Hematopoietic multipotent progenitor cell treated with erythropoietin and hydrocortisone succinate and interleukin-3 and kit ligand, for 8 days (in vitro differentiated cells): Measurements from ENCODE around the gene GCC1.
A peak's percentile ranks its signal among the peaks of the same experiment; 100 is the strongest.
"Not testable (repeated sequence)": the region's sequence is repeated elsewhere in the genome, so short reads cannot be mapped to it uniquely, and the experiment has no call there.

ENCODE experiments used
- DNase-seq: peaks from one replicate; pipeline ENCODE4 v3.0.0-alpha.2; 2015

The GCC1 gene

DNA sequence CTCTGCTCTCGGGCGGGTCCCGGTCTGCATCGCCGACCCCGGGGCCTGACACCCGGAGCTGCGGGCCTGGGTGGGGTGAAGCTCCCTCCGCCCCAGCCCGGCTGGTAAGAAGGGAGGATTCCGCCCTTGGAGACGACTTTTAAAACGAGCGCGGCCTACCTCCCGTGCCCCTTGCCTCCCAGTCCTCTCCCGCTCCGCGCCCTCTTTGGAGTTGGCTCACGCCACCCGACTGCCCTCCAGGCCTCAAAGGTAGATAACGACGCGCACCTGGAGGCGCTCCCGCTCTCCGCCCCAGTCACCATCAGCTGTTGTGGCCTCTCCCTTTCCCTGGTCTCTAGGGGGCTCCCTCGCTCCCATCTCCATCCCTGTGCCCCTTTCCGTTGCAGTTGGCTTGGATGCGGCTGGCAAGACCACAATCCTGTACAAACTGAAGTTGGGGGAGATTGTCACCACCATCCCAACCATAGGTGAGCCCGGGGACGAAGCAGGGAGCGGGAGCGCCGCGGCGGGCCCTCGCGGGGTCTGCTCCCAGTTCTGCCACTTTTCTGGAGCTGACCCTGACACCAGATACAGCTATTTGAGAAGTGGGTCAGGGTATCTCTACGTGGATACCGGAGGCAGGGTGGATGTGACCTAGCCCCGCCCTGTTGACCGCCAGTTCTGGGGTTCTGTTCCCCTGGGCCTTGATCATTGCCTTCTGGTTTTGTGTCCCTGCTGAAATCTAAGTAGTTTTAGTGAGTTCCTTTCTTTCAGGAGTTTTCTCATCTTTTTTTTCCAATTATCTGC is 3.5 kb upstream of the GCC1 start:
- DNase-seq = peak; percentile 58

DNA sequence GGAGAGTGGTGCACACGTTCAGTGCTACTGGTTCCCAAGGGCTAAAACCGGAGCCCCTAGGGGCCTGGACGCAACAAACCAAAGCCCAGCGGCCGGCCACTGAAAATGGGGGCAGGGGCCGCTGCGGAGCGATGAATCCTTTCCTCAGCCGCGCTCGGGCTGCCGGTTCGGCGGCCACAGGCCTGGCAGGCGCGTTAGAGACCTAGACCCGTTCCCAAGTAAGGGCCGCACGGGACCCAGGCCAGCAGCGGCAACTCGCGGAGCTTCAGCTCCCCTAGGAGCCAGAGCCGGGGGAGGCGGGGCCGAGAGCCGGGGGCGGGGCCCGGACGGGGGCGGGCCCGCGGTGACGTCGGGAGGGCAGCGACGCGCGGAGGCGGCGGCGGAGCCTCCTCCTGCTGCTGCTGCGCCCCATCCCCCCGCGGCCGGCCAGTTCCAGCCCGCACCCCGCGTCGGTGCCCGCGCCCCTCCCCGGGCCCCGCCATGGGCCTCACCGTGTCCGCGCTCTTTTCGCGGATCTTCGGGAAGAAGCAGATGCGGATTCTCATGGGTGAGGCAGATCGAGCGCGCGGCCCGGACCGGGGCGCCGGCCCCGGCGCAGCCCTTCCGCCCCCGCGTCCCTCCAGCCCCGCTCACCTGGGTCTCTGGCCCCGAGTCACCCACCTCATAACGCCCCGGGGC is 2.8 kb upstream of the GCC1 start, which contains the start of gene ARF5:
ARF5 (plus strand) TSS at position 393 of the 678 bp plus-strand sequence; CDS start at position 481, 88 bp downstream.
- peak; percentile 78 for DNase-seq

DNA sequence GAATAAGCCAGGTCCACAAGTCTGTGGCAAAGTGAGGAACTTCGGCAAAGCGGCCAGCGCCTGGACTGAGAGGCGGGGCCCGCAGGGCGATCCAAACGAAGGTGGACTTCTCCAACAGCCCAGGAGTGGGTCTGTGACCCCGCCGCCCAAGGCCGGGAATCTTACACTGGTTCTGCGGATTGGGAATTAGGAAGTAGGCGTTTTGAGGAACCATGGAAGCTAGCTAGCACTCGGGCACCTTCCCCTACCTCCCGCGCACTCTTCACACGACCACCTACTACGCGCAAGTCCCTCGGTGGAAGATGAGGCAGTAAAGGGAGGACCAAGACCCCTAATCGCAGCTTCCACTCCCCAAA is 2.2 kb upstream of the GCC1 start:
- no peak for DNase-seq

DNA sequence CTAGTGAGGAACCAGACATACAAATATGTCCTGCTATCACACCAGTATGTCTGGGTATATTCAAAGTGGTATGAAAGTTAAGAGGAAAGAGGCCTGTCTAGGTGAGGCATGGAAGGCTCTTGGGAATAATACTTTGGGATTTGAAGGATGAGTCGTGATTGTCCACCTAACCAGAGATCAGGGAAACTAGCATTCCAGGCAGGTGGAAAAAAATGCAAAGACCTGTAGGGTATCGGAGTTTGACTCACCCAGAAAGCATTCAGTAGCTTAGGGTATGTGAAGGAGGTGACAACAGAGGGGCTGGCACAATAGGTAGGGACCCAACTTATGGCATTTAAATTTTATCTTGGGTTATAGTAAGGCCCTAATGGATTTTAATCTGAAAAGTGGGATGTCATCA is 950 bp upstream of the GCC1 start:
- no peak for DNase-seq

DNA sequence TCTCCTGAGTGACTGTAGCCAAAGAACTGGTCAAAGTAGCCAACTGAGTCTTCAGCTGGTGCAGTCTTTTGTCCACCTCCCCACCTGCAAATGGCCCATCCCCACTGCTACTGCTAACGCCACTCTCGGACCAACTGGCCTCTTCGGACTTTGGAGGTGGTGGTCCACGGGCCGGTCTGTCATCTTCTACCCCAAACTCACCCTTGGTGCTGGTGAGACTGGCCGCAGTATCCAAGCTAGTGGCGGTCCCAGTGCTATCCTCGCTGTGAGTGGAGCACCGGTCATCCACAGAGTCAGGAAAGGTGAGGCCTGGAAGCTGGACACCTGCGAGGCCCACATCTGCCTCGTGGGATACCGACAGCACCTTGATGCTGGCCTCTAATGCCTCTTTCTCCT is 750 bp downstream of the GCC1 start:
- no peak for DNase-seq

DNA sequence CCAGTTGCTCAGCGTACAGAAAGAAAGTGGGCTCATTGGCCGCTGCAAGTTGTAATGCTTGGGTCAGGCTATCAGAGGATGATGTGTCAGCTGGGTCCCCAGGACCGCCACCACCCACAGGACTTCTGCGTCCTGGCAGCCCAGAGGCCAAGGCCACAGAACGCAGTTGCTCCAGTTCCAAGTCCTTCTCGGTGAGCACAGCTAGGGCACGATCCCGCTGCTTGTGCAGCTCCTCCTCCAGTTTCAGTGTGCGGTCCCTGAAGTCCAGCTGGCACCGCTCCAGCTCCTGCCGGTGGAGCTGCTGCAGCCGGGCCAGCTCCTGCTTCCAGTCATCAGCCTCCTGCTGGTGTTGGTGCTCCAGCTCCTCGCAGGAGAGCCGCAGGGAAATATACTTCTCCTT is 3.0 kb downstream of the GCC1 start:
- DNase-seq = no peak

DNA sequence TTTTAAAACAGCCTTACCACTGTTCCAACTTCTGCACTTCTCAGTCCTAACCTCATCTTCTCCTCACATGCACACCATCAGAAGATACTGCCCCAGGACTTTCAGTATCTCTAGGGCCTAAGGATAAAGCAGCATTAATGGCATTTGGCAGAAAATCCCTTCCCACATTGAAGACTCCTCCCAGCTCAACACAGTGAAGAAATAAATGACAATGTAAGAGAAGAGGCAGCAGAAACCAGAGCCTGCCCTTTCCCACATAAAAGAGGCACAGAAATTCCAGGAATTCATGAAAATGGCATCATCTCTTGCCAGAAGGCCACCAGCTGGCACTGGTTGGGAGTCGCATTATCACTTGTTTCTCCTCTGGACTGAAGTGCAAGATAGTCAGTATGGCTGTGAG is 3.7 kb downstream of the GCC1 start:
- DNase-seq = no peak

DNA sequence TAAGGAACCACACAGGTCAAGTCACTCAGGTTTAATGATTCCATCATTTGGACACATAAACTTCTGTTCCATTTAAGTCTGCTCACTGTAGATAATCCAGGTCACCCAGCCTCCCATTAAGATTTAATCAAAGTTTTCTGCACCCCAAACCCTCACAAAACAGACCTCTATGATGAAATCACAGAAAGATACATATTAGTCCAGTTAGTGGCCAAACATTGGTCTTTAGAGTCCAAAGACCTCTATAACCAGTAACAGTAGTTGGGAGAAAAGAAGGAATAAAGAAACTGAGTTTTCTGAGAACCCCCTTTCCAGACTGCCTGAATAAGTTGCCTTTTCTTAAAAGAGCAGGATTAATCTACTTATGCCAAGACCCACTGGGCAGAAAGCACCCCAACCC is 4.8 kb downstream of the GCC1 start:
- no peak for DNase-seq

DNA sequence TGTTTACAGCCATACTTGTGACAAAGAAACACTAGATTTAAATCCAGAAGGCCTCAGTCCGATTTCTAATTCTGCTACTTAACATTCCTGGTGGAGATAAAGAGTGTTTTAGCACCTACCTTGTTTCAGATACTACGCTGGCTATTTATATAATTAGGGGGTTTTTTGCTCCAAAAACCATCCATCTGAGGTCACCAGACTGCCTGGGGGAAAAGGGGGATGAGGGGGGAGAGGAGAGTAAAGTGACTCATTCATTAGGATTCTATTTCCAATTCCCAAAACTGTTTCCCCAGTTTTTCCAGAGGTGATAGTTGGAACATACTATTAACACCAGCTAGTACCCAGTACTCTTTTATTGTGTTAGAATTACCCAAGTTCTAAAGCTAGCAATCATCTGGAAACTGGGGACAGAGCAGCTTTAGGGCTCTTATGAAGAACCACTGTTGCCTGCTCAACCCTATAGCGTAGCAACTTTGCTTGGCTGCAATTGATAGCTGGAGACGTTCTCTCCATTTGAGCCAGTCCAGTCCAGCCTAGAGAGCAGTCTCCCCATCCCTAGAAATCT is 6.6 kb downstream of the GCC1 start:
- no peak for DNase-seq

DNA sequence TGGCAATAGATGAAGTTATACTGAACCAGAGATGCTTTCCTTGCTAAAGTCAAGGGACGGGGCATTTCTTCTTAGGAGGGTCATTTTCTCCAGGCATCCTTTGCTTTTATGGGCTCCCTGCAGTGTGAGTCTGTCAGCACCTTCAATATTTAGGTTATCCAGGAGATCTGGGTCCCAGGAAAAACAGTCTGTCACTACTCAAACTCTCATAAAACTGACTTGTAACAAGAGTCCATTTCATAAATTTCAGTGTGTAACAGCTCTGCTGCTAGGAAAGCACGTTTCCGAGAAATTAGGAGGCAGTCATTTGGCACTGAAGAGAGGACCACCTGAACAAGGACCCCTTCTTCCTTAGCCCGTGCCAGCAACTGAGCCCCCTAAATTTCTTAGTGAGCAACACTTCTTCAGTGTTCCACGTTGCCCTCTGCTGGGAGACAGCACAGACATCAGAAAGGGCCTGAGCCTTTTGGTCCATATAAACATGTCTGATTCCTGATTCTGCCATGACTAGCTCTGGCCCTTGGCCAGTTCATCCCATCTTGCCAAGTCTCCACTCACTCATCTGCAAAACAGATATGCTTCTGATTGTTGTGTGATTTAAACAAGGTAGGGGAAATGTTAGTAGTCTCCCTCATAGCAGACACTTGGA is 7.2 kb downstream of the GCC1 start:
- DNase-seq = peak; percentile 24

DNA sequence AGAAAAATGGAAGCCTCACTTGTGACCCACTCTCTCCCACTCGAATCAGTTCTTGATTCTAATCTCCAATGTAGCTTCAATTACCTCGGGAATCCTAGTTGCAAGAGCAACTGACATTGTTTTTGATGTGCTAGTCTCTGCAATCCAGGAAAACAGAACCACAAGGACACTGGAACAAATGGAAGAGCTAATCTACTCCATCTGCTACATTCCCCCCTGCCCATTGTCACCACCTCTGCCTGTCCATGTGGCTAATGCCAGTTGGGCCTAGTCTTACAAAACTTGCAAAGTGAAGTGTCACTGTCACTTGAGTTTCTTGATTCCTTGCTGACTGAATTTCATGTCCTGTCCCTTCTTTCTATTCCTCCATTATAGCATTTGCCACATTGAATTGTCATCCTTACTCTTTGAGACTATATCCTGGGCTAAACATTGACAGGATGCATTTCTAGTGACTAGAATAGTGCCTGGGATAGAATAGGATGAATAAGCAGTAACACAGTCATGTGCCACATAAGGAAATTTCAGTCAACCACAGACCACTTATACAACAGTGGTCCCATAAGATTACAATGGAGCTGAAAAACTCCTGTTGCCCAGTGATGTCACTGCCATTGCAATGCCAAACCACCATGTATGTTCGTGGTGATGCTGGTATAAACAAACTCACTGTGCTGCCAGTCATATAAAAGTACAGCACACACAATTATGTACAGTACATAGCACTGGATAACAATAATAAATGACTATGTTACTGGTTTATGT is 13.5 kb downstream of the GCC1 start:
- no peak for DNase-seq

DNA sequence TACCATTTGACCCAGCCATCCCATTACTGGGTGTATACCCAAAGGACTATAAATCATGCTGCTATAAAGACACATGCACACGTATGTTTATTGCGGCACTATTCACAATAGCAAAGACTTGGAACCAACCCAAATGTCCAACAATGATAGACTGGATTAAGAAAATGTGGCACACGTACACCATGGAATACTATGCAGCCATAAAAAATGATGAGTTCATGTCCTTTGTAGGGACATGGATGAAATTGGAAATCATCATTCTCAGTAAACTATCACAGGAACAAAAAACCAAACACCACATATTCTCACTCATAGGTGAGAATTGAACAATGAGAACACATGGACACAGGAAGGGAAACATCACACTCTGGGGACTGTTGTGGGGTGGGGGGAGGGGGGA is 17.4 kb downstream of the GCC1 start:
- DNase-seq = not testable (repeated sequence)

DNA sequence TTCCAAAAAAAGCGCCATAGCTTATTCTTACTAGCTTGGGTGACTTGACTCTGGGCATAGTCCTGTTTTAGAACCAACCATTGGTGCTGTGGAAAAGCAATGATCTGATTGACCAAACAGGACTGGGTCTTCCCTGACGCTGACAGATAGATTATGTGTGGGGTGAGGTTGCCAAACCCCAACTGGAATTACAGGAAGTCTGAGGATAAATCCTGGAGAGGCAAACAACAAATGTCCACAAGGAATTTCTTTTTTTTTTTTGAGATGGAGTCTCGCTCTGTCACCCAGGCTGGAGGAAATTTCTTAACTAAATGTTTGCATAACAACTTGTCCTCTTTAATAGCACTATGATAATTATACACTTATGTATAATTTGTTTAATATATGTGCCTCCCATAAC is 19.2 kb downstream of the GCC1 start:
- DNase-seq = no peak

DNA sequence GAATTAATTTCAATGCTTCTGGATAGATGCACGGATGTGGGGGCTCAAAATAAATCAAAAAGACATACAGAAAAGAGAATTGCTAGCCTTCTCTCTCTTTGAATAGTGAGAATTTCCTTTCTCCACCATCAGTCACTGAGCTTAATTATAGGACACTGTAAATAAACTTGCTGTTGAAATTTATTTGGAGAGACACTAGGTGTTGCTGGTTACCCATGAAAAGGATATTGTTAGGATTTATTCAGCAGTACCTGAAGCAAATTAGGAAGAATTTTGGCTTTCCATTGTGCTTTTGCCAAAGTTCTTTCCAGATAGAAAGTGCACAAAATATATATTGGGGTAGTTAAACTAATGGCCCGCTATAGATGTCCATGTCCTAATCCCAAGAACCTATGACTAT is 27.6 kb downstream of the GCC1 start:
- DNase-seq = no peak

DNA sequence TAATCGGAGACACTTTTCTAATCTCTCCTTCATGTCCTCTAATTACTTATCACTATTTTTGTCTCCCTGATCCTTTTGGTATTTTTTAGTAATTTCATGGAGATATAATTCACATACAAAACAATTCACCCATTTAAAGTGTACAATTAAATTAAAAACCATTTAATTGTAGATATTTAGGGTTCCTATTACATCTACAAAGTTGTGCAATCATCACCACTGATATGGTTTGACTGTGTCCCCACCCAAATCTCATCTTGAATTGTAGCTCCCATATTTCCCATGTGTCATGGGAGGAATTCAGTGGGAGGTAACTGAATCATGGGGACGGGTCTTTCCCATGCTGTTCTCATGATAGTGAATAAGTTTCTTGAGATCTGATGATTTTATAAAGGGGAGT is 29.0 kb downstream of the GCC1 start:
- no peak for DNase-seq

DNA sequence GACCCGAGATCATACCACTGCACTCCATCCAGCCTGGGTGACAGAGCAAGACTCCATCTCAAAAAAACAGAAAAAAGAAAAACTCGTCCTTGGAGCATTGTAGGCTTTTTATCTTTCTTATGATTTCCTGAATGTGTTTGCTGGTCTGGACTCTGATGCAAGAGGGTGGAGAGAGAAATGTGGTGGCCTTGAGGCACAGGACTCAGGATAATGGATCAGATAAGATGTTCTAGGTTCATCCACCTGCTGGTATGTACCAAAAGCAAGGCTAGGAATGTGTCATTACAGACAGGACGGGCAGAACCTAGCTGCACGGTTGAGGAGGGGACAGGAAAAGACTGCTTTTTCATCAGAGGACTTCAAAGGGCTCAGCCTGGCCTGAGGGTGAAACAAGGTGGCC is 33.5 kb downstream of the GCC1 start:
- DNase-seq = no peak

DNA sequence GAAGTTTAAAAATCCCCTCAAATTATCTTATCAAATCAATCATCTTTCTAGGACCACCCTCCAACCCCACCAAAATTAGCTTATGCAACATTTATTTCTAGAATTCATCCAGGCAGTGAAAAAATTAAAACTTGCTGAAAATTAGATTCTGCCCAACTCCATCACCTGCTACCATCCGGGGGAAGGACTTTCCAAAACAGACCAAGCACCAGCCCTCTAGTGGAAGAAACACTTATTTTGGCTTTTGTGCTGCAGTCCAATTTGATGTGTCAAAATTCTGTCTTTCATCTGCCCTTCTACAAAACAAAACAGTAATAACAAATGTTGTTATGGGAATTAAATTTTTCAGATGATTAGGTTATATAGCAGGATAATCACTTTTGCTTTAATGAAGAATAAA is 35.1 kb downstream of the GCC1 start:
- no peak for DNase-seq

DNA sequence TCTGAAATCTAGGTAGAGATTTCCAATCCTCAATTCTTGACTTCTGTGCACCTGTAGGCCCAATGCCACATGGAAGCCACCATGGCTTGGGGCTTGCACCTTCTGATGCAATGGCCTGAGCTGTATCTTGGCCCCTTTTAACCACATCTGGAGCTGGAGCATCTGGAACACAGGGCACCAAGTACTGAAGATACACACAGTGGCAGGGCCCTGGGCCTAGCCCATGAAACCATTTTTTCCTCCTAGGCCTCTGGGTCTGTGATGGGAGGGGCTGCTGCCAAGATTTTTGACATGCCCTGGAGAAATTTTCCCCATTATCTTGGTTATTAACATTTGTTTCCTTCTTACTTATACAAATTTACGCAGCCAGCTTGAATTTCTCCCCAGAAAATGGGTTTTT is 39.1 kb downstream of the GCC1 start:
- DNase-seq = no peak

DNA sequence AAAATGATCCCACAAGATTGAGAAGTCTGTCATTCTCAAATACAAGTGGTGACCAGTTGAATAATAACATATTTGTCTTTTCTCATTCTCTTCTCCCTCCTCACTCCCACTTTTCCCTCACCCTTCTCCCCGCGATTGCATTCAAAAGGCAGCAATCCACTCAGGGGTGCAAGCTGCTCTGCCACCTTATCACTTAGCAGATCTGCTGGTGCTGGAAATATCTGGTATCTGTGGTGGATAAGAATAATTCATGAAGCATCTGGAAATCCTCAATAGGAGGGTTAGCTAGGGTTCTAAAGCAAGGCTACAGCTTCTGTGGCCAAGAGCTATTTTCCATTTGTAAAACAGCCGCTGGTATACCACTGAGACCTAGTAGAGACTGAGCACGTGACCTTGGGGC is 43.8 kb downstream of the GCC1 start:
- no peak for DNase-seq

DNA sequence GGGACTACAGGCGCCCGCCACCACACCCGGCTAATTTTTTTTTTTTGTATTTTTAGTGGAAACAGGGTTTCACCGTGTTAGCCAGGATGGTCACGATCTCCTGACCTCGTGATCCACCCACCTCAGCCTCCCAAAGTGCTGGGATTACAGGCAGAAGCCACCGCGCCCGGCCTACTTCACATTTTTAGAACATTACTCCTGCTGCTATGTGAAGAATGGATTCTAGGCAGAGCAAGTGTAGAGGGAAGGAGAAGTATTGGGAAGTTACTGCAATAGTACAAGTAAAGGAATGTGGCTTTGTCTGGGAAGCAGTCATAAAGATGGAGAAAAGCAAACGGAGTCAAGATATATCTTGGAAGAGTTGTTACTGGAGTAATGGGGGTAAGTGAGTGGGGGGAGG is 44.9 kb downstream of the GCC1 start:
- not testable (repeated sequence) for DNase-seq

DNA sequence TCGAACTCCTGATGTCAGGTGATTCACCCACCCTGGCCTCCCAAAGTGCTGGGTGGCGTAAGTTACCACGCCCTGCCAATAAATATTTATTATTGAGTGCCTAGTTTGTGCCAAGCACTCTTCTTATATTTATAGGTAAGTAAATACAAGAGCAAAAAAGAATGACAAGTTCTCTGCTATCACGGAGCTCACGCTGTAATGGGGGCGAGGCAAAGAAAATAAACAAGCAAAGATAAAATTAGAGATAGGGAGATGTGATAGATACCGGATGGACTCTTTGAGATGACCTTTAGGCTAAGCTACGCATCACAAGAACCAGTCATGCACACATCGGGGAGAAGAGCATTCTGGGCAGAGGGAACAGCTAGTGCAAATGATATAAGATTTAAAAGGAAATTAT is 46.3 kb downstream of the GCC1 start:
- DNase-seq = no peak

DNA sequence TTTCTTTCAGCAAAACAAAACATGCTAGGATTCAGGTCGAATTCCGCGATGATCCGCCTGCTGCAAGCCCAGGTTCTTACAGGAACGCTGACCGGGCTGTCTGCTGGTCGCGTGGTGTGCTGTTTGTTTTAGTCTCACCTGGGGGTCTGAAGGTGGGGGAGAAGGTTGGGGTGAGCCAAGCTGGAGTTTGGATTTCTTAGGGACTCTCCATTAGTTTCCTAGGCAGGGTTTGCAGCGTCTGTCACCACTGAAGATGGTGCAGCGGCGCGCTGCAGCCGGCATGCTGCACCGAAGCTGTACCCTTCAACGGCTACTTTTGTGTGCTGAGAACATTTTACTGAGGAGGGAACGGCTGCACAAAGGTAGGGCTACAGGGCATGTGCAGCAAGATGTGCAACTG is 48.7 kb downstream of the GCC1 start:
- DNase-seq = no peak

DNA sequence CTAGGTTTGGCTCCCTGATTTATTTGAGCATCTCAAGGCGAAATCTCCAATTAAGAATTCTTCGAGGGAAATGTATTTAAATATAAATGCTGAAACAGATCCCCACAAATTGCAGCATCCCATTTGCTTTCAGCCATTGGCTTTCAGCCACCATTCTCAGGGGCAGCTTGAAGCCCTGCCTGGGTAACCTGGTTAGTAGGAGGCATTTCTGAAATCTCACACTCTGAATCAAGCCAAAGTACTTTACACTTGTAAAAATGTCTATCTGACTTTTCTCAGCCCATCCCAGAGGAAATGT is 49.1 kb downstream of the GCC1 start:
- no peak for DNase-seq
